Thymus (tissue), 11 donors: ENCODE data around the gene COL16A1. TPM values are rescaled to one million over a fixed set of nuclear protein-coding genes. Genes with fewer than 3 reads are reported as not detected.

Experiments used
- DNase-seq, 9 donors: peaks; one replicate each; pipeline ENCODE4 v3.0.0-alpha.2; 2013; ENCODE audit warnings: low spot score in 9 of 9, low read depth in 6 of 9, missing footprints in 1 of 9
- H3K27ac ChIP-seq, 2 donors: one replicate each; pipeline ENCODE4 v1.5.1; 2013; ENCODE audit warnings: control low read depth in 1 of 2, low read depth in 1 of 2, low read length in 1 of 2, mild to moderate bottlenecking in 1 of 2, moderate library complexity in 1 of 2
- H3K27me3 ChIP-seq, 2 donors: one replicate each; pipeline ENCODE4 v1.5.1; 2013; ENCODE audit warnings: low read length in 1 of 2; ENCODE audit not compliant: control insufficient read depth in 2 of 2, insufficient read depth in 1 of 2
- H3K36me3 ChIP-seq, 2 donors: one replicate each; pipeline ENCODE4 v1.5.1; 2013; ENCODE audit warnings: low read length in 1 of 2, mild to moderate bottlenecking in 1 of 2, moderate library complexity in 1 of 2; ENCODE audit not compliant: control insufficient read depth in 2 of 2, insufficient read depth in 2 of 2
- H3K4me1 ChIP-seq, 2 donors: one replicate each; pipeline ENCODE4 v1.5.1; 2013; ENCODE audit warnings: low read length in 2 of 2; ENCODE audit not compliant: control insufficient read depth in 2 of 2, insufficient read depth in 2 of 2
- H3K4me3 ChIP-seq, 2 donors: one replicate each; pipeline ENCODE4 v1.5.1; 2013; ENCODE audit warnings: low read length in 2 of 2, control low read depth in 1 of 2, mild to moderate bottlenecking in 1 of 2
- H3K9me3 ChIP-seq, 2 donors: one replicate each; pipeline ENCODE4 v1.5.1; 2013; ENCODE audit warnings: low read length in 1 of 2, mild to moderate bottlenecking in 1 of 2; ENCODE audit not compliant: control insufficient read depth in 2 of 2, insufficient read depth in 1 of 2
- WGBS: extraction: QIAGEN DNeasy Blood & Tissue Kit; methylation state at CpG from one replicate; pipeline ENCODE4 v1.1.7; 2013; 5-methylcytosine and 5-hydroxymethylcytosine counted together
- polyA plus RNA-seq: library from polyadenylated mRNA; stranded (reverse); fragments of 200-250 nt; gene quantifications from one replicate; pipeline ENCODE4 v1.2.3, GENCODE V29; 2013
- total RNA-seq: library from RNA; stranded (reverse); fragments of 120-200 nt; gene quantifications from one replicate; pipeline ENCODE4 v1.2.4, GENCODE V29; 2013
- donor health status: healthy.

COL16A1 gene
- total and polyA plus RNA-seq, 2 donors = 32.9 to 39.3 TPM

DNA sequence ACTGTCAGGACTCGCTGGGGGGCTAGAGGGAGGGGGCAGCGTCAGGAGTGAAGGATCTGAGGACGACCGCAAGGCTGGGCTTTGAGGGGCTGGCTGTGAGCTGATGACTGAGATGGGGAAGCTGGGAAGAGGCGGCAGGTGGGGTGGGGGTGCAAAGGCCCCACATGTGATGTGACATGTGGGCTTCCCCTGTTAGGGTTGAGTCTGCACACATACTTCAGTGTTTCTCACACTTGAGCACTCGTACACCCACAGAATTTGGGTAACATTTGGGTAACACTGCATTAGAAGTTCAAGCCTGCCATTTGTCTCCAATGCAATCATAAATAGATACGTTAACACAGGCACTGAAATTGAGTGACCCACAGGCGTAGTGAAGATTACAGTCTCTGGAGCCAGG is 16.2 kb downstream of the COL16A1 start:
- Histone ChIP-seq H3K36me3 (no peaks in the 10 kb centered on the region), H3K27ac (no peak overlapping the region), H3K27me3 (peaks cover 3 to 7% of the 10 kb centered on the region in 2 donors), H3K4me1 (no peaks in the 10 kb centered on the region), H3K4me3 (no peak overlapping the region), H3K9me3 (peaks cover 0 to 1% of the 10 kb centered on the region in 2 donors)
- WGBS = 92% methylated on average over 8 of the region's 8 CpGs
- no peak for DNase-seq

DNA sequence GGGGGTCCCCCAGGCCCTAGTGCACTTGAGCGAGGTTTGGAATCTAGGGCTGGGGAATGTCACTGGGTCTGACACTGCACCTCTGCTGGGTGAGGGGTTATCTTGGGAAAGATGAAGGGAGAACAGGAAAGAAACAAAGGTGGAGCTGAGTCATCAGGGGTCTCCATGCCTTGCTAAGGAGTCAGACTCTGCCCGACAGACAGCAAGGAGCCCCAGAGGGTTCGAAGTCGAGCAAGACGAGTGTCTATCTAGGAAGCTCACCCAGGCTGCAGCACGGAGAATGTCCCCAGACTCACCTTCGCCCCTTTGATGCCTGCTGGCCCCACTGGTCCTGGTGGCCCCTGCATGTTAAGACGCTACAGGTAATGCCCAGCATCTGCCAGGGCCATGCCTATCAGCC is 18.0 kb downstream of the COL16A1 start:
- H3K4me1 ChIP-seq = no peaks in the 10 kb centered on the region
- peaks cover 0 to 1% of the 10 kb centered on the region in 2 donors for H3K9me3 ChIP-seq
- peaks cover 3 to 14% of the 10 kb centered on the region in 2 donors for H3K27me3 ChIP-seq
- no peak for DNase-seq
- no peaks in the 10 kb centered on the region for H3K36me3 ChIP-seq
- 95% methylated on average over 8 of the region's 8 CpGs for WGBS
- no peak overlapping the region for H3K4me3 ChIP-seq
- H3K27ac ChIP-seq = no peak overlapping the region

- no peak for DNase-seq
- Histone ChIP-seq H3K27me3 (peaks cover 3 to 26% of the 10 kb centered on the region in 2 donors), H3K4me3 (no peak overlapping the region), H3K36me3 (no peaks in the 10 kb centered on the region), H3K4me1 (no peaks in the 10 kb centered on the region), H3K9me3 (peaks cover 0 to 1% of the 10 kb centered on the region in 2 donors), H3K27ac (no peak overlapping the region)
- 88% methylated on average over 11 of the region's 11 CpGs for WGBS
Measured at GRCh38 chr1:31683997-31684396, 19.8 kb downstream of the COL16A1 start.

DNA sequence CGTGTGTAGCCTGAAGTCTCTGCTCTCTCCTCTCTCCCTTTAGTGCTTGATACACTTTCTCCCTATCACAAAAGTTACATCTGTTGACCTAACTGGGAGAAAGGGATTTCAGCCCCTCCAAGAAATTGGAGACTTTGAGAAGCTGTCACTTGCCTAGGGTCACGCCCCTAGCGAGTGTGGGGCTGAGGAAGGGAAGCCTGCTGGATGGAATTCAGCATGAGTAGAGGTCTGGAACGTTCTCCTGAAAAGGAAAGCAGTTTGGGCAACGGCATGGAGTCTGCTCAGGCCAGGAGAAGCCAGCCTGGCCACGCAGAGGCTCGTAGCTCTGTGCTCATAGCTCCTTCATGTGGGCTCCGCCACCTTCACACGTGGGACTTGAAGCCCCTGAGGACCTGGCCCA is 22.4 kb downstream of the COL16A1 start:
- H3K4me1 ChIP-seq = no peaks in the 10 kb centered on the region
- H3K9me3 ChIP-seq = peaks cover 0 to 1% of the 10 kb centered on the region in 2 donors
- no peaks in the 10 kb centered on the region for H3K36me3 ChIP-seq
- H3K27ac ChIP-seq = no peak overlapping the region
- no peak overlapping the region for H3K4me3 ChIP-seq
- WGBS = 88% methylated on average over 9 of the region's 9 CpGs
- peaks cover 3 to 25% of the 10 kb centered on the region in 2 donors for H3K27me3 ChIP-seq
- no peak for DNase-seq

- H3K27me3 ChIP-seq = peaks cover 3 to 22% of the 10 kb centered on the region in 2 donors
- no peaks in the 10 kb centered on the region for H3K4me1 ChIP-seq
- DNase-seq = no peak
- H3K4me3 ChIP-seq = no peak overlapping the region
- H3K9me3 ChIP-seq = peaks cover 0 to 1% of the 10 kb centered on the region in 2 donors
- H3K36me3 ChIP-seq = no peaks in the 10 kb centered on the region
- WGBS = 88% methylated on average over 23 of the region's 23 CpGs
- no peak overlapping the region for H3K27ac ChIP-seq
Measured at GRCh38 chr1:31679676-31680230, 24.1 kb downstream of the COL16A1 start.

- peaks cover 3 to 22% of the 10 kb centered on the region in 2 donors for H3K27me3 ChIP-seq
- no peak for DNase-seq
- no peaks in the 10 kb centered on the region for H3K4me1 ChIP-seq
- peaks cover 0 to 1% of the 10 kb centered on the region in 2 donors for H3K9me3 ChIP-seq
- H3K36me3 ChIP-seq = no peaks in the 10 kb centered on the region
- 47% methylated on average over 2 of the region's 2 CpGs for WGBS
- no peak overlapping the region for H3K27ac ChIP-seq
- no peak overlapping the region for H3K4me3 ChIP-seq
Measured at GRCh38 chr1:31679091-31679490, 24.7 kb downstream of the COL16A1 start.

DNA sequence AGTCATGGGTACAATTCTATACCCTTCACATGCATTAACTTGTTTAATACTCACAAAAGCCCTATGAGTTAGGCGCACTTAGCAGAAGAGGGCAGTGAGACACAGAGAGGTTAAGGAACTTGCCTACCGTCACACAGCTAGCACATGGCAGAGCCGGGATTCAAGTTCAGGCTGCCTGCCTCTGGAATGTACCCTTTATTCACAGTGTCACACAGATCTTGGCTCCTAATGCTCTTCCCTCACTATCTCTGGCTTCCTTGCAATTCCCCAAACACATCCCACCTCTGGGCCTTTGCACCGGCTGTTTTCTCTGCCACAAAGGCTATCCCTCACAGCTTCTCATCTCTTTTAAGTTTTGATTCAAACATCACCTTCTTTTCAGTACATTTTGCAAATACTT is 25.1 kb downstream of the COL16A1 start:
- H3K4me3 ChIP-seq = no peak overlapping the region
- DNase-seq = no peak
- H3K4me1 ChIP-seq = no peaks in the 10 kb centered on the region
- H3K9me3 ChIP-seq = no peaks in the 10 kb centered on the region
- H3K27ac ChIP-seq = no peak overlapping the region
- no peaks in the 10 kb centered on the region for H3K36me3 ChIP-seq
- H3K27me3 ChIP-seq = peaks cover 0 to 22% of the 10 kb centered on the region in 2 donors
- 85% methylated on average over 4 of the region's 4 CpGs for WGBS

- WGBS = 81% methylated on average over 6 of the region's 6 CpGs
Measured at GRCh38 chr1:31677949-31678348, 25.9 kb downstream of the COL16A1 start.

GRCh38 chr1:31677401-31677800 is 26.4 kb downstream of the COL16A1 start:
- no peak for DNase-seq

More at GRCh38 chr1:31677949-31678348, 25.9 kb downstream of the COL16A1 start:
- Histone ChIP-seq H3K27me3 (peaks cover 0 to 22% of the 10 kb centered on the region in 2 donors), H3K9me3 (no peaks in the 10 kb centered on the region), H3K27ac (no peak overlapping the region), H3K4me3 (no peak overlapping the region), H3K36me3 (no peaks in the 10 kb centered on the region), H3K4me1 (no peaks in the 10 kb centered on the region)
- DNase-seq = no peak

More at GRCh38 chr1:31677401-31677800, 26.4 kb downstream of the COL16A1 start:
- WGBS = over 99% methylated on average over 3 of the region's 3 CpGs
- H3K27me3 ChIP-seq = peaks cover 0 to 22% of the 10 kb centered on the region in 2 donors
- H3K4me1 ChIP-seq = no peaks in the 10 kb centered on the region
- H3K27ac ChIP-seq = no peak overlapping the region
- no peaks in the 10 kb centered on the region for H3K36me3 ChIP-seq
- no peak overlapping the region for H3K4me3 ChIP-seq
- H3K9me3 ChIP-seq = no peaks in the 10 kb centered on the region
